ENCODE measurements around the gene DUSP22. TPM values are rescaled to one million over a fixed set of nuclear protein-coding genes. Genes with fewer than 3 reads are reported as not detected.
"Not testable (repeated sequence)": the region's sequence is repeated elsewhere in the genome, so short reads cannot be mapped to it uniquely, and the experiment has no call there.

Gene DUSP22
- polyA plus RNA-seq, 1 donor = 25.1 TPM

GRCh38 chr6:278494-278893, 13.8 kb upstream of the DUSP22 start:
- H3K27ac ChIP-seq (ENCODE audit: low read length) = no peak overlapping the region
- H3K36me3 ChIP-seq (ENCODE audit: control insufficient read depth, insufficient read depth, low read length) = no peaks in the 10 kb centered on the region
- no peak for DNase-seq
- H3K9me3 ChIP-seq (ENCODE audit: control insufficient read depth, low read depth, low read length) = no peaks in the 10 kb centered on the region
- H3K27me3 ChIP-seq (ENCODE audit: control insufficient read depth, insufficient read depth, low read length) = peaks cover 3% of the 10 kb centered on the region
- H3K4me1 ChIP-seq (ENCODE audit: control insufficient read depth, insufficient read depth, low read length) = no peaks in the 10 kb centered on the region
- H3K4me3 ChIP-seq (ENCODE audit: low read length) = no peak overlapping the region
- no CpG with 5 or more reads among the region's 5 CpGs for WGBS (ENCODE audit: insufficient coverage, low lambda C conversion rate)

GRCh38 chr6:279341-280029, 12.8 kb upstream of the DUSP22 start:
- no peak overlapping the region for H3K4me3 ChIP-seq (ENCODE audit: low read length)
- H3K27ac ChIP-seq (ENCODE audit: low read length) = no peak overlapping the region
- no peak for DNase-seq
- no peaks in the 10 kb centered on the region for H3K36me3 ChIP-seq (ENCODE audit: control insufficient read depth, insufficient read depth, low read length)
- H3K4me1 ChIP-seq (ENCODE audit: control insufficient read depth, insufficient read depth, low read length) = no peaks in the 10 kb centered on the region
- no peaks in the 10 kb centered on the region for H3K9me3 ChIP-seq (ENCODE audit: control insufficient read depth, low read depth, low read length)
- WGBS (ENCODE audit: insufficient coverage, low lambda C conversion rate) = 100% methylated on average over 1 of the region's 8 CpGs
- H3K27me3 ChIP-seq (ENCODE audit: control insufficient read depth, insufficient read depth, low read length) = peaks cover 3% of the 10 kb centered on the region

- Histone ChIP-seq H3K4me3 (ENCODE audit: low read length) (no peak overlapping the region), H3K4me1 (ENCODE audit: control insufficient read depth, insufficient read depth, low read length) (no peaks in the 10 kb centered on the region), H3K27me3 (ENCODE audit: control insufficient read depth, insufficient read depth, low read length) (peaks cover 3% of the 10 kb centered on the region), H3K9me3 (ENCODE audit: control insufficient read depth, low read depth, low read length) (no peaks in the 10 kb centered on the region), H3K27ac (ENCODE audit: low read length) (no peak overlapping the region), H3K36me3 (ENCODE audit: control insufficient read depth, insufficient read depth, low read length) (no peaks in the 10 kb centered on the region)
- DNase-seq = no peak
- WGBS (ENCODE audit: insufficient coverage, low lambda C conversion rate) = 100% methylated on average over 1 of the region's 10 CpGs
These were observed 11.4 kb upstream of the DUSP22 start for GRCh38 chr6:280775-281468.

- H3K4me3 ChIP-seq (ENCODE audit: low read length) = no peak overlapping the region
- no peak overlapping the region for H3K27ac ChIP-seq (ENCODE audit: low read length)
- H3K36me3 ChIP-seq (ENCODE audit: control insufficient read depth, insufficient read depth, low read length) = no peaks in the 10 kb centered on the region
- WGBS (ENCODE audit: insufficient coverage, low lambda C conversion rate) = 100% methylated on average over 3 of the region's 7 CpGs
- no peaks in the 10 kb centered on the region for H3K4me1 ChIP-seq (ENCODE audit: control insufficient read depth, insufficient read depth, low read length)
- H3K27me3 ChIP-seq (ENCODE audit: control insufficient read depth, insufficient read depth, low read length) = peaks cover 3% of the 10 kb centered on the region
- no peak for DNase-seq
- no peaks in the 10 kb centered on the region for H3K9me3 ChIP-seq (ENCODE audit: control insufficient read depth, low read depth, low read length)
These were observed 10.7 kb upstream of the DUSP22 start for GRCh38 chr6:281469-282103.

- no peak overlapping the region for H3K27ac ChIP-seq (ENCODE audit: low read length)
- H3K36me3 ChIP-seq (ENCODE audit: control insufficient read depth, insufficient read depth, low read length) = no peaks in the 10 kb centered on the region
- H3K27me3 ChIP-seq (ENCODE audit: control insufficient read depth, insufficient read depth, low read length) = peaks cover 3% of the 10 kb centered on the region
- no peaks in the 10 kb centered on the region for H3K4me1 ChIP-seq (ENCODE audit: control insufficient read depth, insufficient read depth, low read length)
- WGBS (ENCODE audit: insufficient coverage, low lambda C conversion rate) = no CpG with 5 or more reads among the region's 19 CpGs
- no peak overlapping the region for H3K4me3 ChIP-seq (ENCODE audit: low read length)
- no peak for DNase-seq
- no peaks in the 10 kb centered on the region for H3K9me3 ChIP-seq (ENCODE audit: control insufficient read depth, low read depth, low read length)
These were observed 10.0 kb upstream of the DUSP22 start for GRCh38 chr6:282177-282866.

GRCh38 chr6:282867-283416, 9.3 kb upstream of the DUSP22 start:
- H3K9me3 ChIP-seq (ENCODE audit: control insufficient read depth, low read depth, low read length) = no peaks in the 10 kb centered on the region
- H3K27ac ChIP-seq (ENCODE audit: low read length) = no peak overlapping the region
- no peak for DNase-seq
- no peaks in the 10 kb centered on the region for H3K36me3 ChIP-seq (ENCODE audit: control insufficient read depth, insufficient read depth, low read length)
- WGBS (ENCODE audit: insufficient coverage, low lambda C conversion rate) = 100% methylated on average over 1 of the region's 14 CpGs
- H3K27me3 ChIP-seq (ENCODE audit: control insufficient read depth, insufficient read depth, low read length) = no peaks in the 10 kb centered on the region
- H3K4me1 ChIP-seq (ENCODE audit: control insufficient read depth, insufficient read depth, low read length) = no peaks in the 10 kb centered on the region
- no peak overlapping the region for H3K4me3 ChIP-seq (ENCODE audit: low read length)

GRCh38 chr6:284486-284885, 7.8 kb upstream of the DUSP22 start:
- Histone ChIP-seq H3K4me1 (ENCODE audit: control insufficient read depth, insufficient read depth, low read length) (no peaks in the 10 kb centered on the region), H3K27ac (ENCODE audit: low read length) (no peak overlapping the region), H3K36me3 (ENCODE audit: control insufficient read depth, insufficient read depth, low read length) (no peaks in the 10 kb centered on the region), H3K9me3 (ENCODE audit: control insufficient read depth, low read depth, low read length) (no peaks in the 10 kb centered on the region), H3K4me3 (ENCODE audit: low read length) (no peak overlapping the region), H3K27me3 (ENCODE audit: control insufficient read depth, insufficient read depth, low read length) (no peaks in the 10 kb centered on the region)
- DNase-seq = no peak
- WGBS (ENCODE audit: insufficient coverage, low lambda C conversion rate) = 67% methylated on average over 1 of the region's 4 CpGs

GRCh38 chr6:285030-285771, 7.1 kb upstream of the DUSP22 start:
- H3K27me3 ChIP-seq (ENCODE audit: control insufficient read depth, insufficient read depth, low read length) = no peaks in the 10 kb centered on the region
- 86% methylated on average over 2 of the region's 6 CpGs for WGBS (ENCODE audit: insufficient coverage, low lambda C conversion rate)
- H3K36me3 ChIP-seq (ENCODE audit: control insufficient read depth, insufficient read depth, low read length) = no peaks in the 10 kb centered on the region
- H3K9me3 ChIP-seq (ENCODE audit: control insufficient read depth, low read depth, low read length) = no peaks in the 10 kb centered on the region
- no peaks in the 10 kb centered on the region for H3K4me1 ChIP-seq (ENCODE audit: control insufficient read depth, insufficient read depth, low read length)
- H3K27ac ChIP-seq (ENCODE audit: low read length) = no peak overlapping the region
- H3K4me3 ChIP-seq (ENCODE audit: low read length) = no peak overlapping the region
- no peak for DNase-seq

GRCh38 chr6:285902-286301, 6.4 kb upstream of the DUSP22 start:
- H3K27ac ChIP-seq (ENCODE audit: low read length); H3K9me3 ChIP-seq (ENCODE audit: control insufficient read depth, low read depth, low read length); H3K4me3 ChIP-seq (ENCODE audit: low read length); H3K36me3 ChIP-seq (ENCODE audit: control insufficient read depth, insufficient read depth, low read length); DNase-seq; H3K27me3 ChIP-seq (ENCODE audit: control insufficient read depth, insufficient read depth, low read length); H3K4me1 ChIP-seq (ENCODE audit: control insufficient read depth, insufficient read depth, low read length): not testable (repeated sequence)
- no CpG with 5 or more reads among the region's 5 CpGs for WGBS (ENCODE audit: insufficient coverage, low lambda C conversion rate)
